Cardiac muscle cell (in vitro differentiated cells and primary cell): ENCODE results near the gene STPG1. TPM values are rescaled to one million over a fixed set of nuclear protein-coding genes. Genes with fewer than 3 reads are reported as not detected.

ENCODE experiments used
- DNase-seq, 2 donors: peaks; one replicate each; pipeline versions ENCODE4 v3.0.0 to v3.0.0-alpha.2; 2010 to 2017; ENCODE audit warnings: low read depth in 1 of 2, low spot score in 1 of 2
- H3K27ac ChIP-seq: fragments of 200-600 bp; sonication (generic); 2 replicates; pipeline ENCODE4 v1.5.1; 2016
- H3K27me3 ChIP-seq: fragments of 200-600 bp; sonication (generic); 2 replicates; pipeline ENCODE4 v1.6.0; 2016; ENCODE audit warnings: control low read depth
- H3K36me3 ChIP-seq: fragments of 200-600 bp; sonication (generic); 2 replicates; pipeline ENCODE4 v1.5.1; 2016; ENCODE audit warnings: control low read depth
- H3K4me1 ChIP-seq: fragments of 200-600 bp; sonication (generic); 2 replicates; pipeline ENCODE4 v1.8.1; 2017; ENCODE audit warnings: low read depth, mild to moderate bottlenecking, mixed run types
- H3K4me3 ChIP-seq: fragments of 200-600 bp; sonication (generic); 2 replicates; pipeline ENCODE4 v1.5.1; 2016; ENCODE audit warnings: mild to moderate bottlenecking
- H3K9me3 ChIP-seq: fragments of 200-600 bp; sonication (generic); 2 replicates; pipeline ENCODE4 v1.5.1; 2017; ENCODE audit warnings: low read depth, mild to moderate bottlenecking, control low read depth
- CTCF ChIP-seq: IDR thresholded peaks from 2 replicates; pipeline ENCODE4 v1.5.1; 2012; ENCODE audit warnings: low read depth, mild to moderate bottlenecking, low read length
- polyA plus RNA-seq: library from polyadenylated mRNA; unstranded; fragments of >200 nt; fragmentation: Nextera tagmentation; extraction: Ambion mirVana; gene quantifications from 2 replicates; pipeline ENCODE4 v1.2.1, GENCODE V29; 2016
- total RNA-seq: library from RNA; depleted of rRNA; stranded (reverse); fragments of >200 nt; gene quantifications from 2 replicates; pipeline ENCODE4 v1.2.3, GENCODE V29; 2016

The STPG1 gene
- total and polyA plus RNA-seq, 2 experiments from 2014 or later, result 9.9 to 10.7 TPM

GRCh38 chr1:24362396-24362795, 51.2 kb downstream of the STPG1 start:
- no peak for TF ChIP-seq CTCF
- H3K27me3 ChIP-seq, result no peaks in the 10 kb centered on the region
- no peak overlapping the region for H3K4me3 ChIP-seq
- no peak for DNase-seq
- H3K4me1 ChIP-seq, result peaks cover 5% of the 10 kb centered on the region
- no peaks in the 10 kb centered on the region for H3K9me3 ChIP-seq
- no peak overlapping the region for H3K27ac ChIP-seq
- no peaks in the 10 kb centered on the region for H3K36me3 ChIP-seq

DNA sequence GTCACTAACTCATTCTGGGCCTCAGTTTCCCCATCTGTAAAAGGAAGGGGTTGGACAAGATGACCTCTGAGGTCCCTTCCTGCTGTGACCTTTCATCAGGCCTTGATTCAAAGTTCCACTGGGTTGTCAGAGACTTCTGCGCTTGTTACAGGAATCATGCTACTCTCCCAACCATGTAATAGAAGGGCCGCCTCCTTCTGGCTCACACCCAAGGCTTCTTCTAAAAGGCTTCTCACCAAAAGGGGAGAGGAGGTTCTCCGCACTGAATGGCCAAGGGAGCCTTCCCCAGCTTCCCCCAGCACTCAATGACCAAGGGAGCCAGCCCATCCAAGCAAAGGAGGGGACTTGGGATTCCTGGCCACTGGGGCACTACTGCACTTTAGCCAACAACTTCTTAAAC, 51.8 kb downstream of the STPG1 start:
- no peaks in the 10 kb centered on the region for H3K27me3 ChIP-seq
- no peaks in the 10 kb centered on the region for H3K36me3 ChIP-seq
- H3K4me1 ChIP-seq, result peaks cover 5% of the 10 kb centered on the region
- no peak overlapping the region for H3K27ac ChIP-seq
- H3K4me3 ChIP-seq, result no peak overlapping the region
- no peaks in the 10 kb centered on the region for H3K9me3 ChIP-seq
- no peak for TF ChIP-seq CTCF
- no peak for DNase-seq

- no peak for DNase-seq
- Histone ChIP-seq H3K4me3 (no peak overlapping the region), H3K9me3 (no peaks in the 10 kb centered on the region), H3K36me3 (no peaks in the 10 kb centered on the region), H3K4me1 (peaks cover 5% of the 10 kb centered on the region), H3K27ac (no peak overlapping the region), H3K27me3 (no peaks in the 10 kb centered on the region)
- no peak for TF ChIP-seq CTCF
These were observed 52.9 kb downstream of the STPG1 start for GRCh38 chr1:24360681-24361080.

GRCh38 chr1:24357038-24357437, 56.5 kb downstream of the STPG1 start:
- Histone ChIP-seq H3K9me3 (no peaks in the 10 kb centered on the region), H3K4me1 (peaks cover 5% of the 10 kb centered on the region), H3K27me3 (no peaks in the 10 kb centered on the region), H3K36me3 (no peaks in the 10 kb centered on the region), H3K4me3 (no peak overlapping the region), H3K27ac (no peak overlapping the region)
- DNase-seq, result no peak
- TF ChIP-seq CTCF, result no peak

DNA sequence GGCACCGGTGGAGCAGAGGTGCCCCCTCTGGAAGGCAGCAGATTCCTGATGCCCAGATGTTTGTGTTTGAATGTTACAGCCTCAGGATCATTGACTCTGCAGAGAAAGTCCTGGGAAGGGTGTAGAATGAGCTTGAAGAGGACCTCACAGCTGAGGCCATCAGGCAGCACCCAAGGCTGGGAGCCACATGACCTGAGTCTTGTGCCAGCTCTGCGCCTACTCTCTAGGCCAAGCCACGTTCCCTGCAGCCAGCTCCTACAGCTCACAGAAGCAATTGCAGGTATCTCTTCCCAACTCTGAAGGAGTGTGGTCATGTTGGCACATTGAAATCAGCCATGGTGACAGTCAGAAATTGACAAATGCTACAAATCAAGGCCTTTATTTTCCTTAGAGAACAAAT, 58.1 kb downstream of the STPG1 start:
- H3K9me3 ChIP-seq, result no peaks in the 10 kb centered on the region
- TF ChIP-seq CTCF, result no peak
- no peaks in the 10 kb centered on the region for H3K27me3 ChIP-seq
- no peaks in the 10 kb centered on the region for H3K36me3 ChIP-seq
- peaks cover 7% of the 10 kb centered on the region for H3K4me1 ChIP-seq
- H3K27ac ChIP-seq, result no peak overlapping the region
- no peak for DNase-seq
- no peak overlapping the region for H3K4me3 ChIP-seq

DNA sequence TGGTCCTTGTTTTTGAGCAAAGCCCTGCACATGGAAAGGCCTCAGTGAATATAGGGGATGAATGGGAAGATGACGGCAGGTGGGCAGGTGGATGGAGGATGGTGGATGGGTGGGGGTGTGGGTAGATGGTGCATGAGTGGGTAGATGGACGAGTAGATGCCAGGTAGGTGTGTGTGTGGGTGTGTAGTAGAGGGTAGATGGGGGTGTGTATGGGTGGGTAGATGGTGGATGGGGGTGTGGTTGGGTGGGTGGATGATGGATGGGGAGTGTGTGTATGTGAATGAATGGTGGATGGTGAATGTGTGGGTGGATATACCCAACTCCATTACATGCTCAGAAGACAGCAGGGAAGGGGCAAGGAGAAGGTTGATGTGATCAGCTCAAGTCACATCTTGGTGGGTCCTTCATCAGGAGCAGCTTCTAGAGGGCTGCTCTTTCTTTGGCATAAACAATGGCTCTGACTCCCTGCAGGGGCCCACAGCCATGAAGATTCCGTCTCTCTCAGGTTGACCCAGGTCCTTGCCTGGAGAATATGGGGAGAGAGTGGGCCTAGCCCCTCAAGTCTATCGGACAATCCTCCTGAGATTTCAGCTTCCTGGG, 60.2 kb downstream of the STPG1 start:
- Histone ChIP-seq H3K4me3 (no peak overlapping the region), H3K27ac (no peak overlapping the region), H3K36me3 (no peaks in the 10 kb centered on the region), H3K27me3 (no peaks in the 10 kb centered on the region), H3K9me3 (no peaks in the 10 kb centered on the region), H3K4me1 (peaks cover 7% of the 10 kb centered on the region)
- DNase-seq, result no peak
- TF ChIP-seq CTCF, result no peak
